Parathyroid adenoma (tissue), 2 donors: ENCODE results near the gene EPM2AIP1.
"Not testable (repeated sequence)": the region's sequence is repeated elsewhere in the genome, so short reads cannot be mapped to it uniquely, and the experiment has no call there.

Source experiments
- H2AFZ ChIP-seq: fragments of 300-600 bp; sonication (generic); one replicate; pipeline ENCODE4 v1.7.0; 2017; ENCODE audit warnings: antibody characterized with exemption, mild to moderate bottlenecking
- H3K27ac ChIP-seq: fragments of 300-600 bp; sonication (generic); one replicate; pipeline ENCODE4 v1.7.0; 2017
- H3K27me3 ChIP-seq: fragments of 300-600 bp; sonication (generic); one replicate; pipeline ENCODE4 v1.7.0; 2017; ENCODE audit warnings: low read length; ENCODE audit not compliant: control insufficient read depth, insufficient read depth
- H3K36me3 ChIP-seq: fragments of 300-600 bp; sonication (generic); one replicate; pipeline ENCODE4 v1.7.0; 2017; ENCODE audit warnings: low read length; ENCODE audit not compliant: control insufficient read depth, insufficient read depth
- H3K4me1 ChIP-seq: fragments of 300-600 bp; sonication (generic); one replicate; pipeline ENCODE4 v1.7.0; 2017; ENCODE audit warnings: control low read depth
- H3K4me2 ChIP-seq: fragments of 300-600 bp; sonication (generic); one replicate; pipeline ENCODE4 v1.7.0; 2017; ENCODE audit warnings: low read length
- H3K4me3 ChIP-seq: fragments of 300-600 bp; sonication (generic); one replicate; pipeline ENCODE4 v1.7.0; 2017; ENCODE audit warnings: low read depth, low read length
- H3K79me2 ChIP-seq: fragments of 300-600 bp; sonication (generic); one replicate; pipeline ENCODE4 v1.7.0; 2017; ENCODE audit warnings: control low read depth
- H3K9ac ChIP-seq: fragments of 300-600 bp; sonication (generic); one replicate; pipeline ENCODE4 v1.7.0; 2017; ENCODE audit warnings: mild to moderate bottlenecking
- H3K9me3 ChIP-seq: fragments of 300-600 bp; sonication (generic); one replicate; pipeline ENCODE4 v1.7.0; 2017; ENCODE audit warnings: low read length; ENCODE audit not compliant: control insufficient read depth
- TF ChIP-seq, protein P1 (sequence below): fragments of 300-600 bp; sonication (generic); IDR thresholded peaks from one replicate; pipeline ENCODE4 v1.7.0; 2017; ENCODE audit warnings: antibody characterized with exemption, mild to moderate bottlenecking
- donor health status: primary hyperparathyroidism.

Gene EPM2AIP1

DNA sequence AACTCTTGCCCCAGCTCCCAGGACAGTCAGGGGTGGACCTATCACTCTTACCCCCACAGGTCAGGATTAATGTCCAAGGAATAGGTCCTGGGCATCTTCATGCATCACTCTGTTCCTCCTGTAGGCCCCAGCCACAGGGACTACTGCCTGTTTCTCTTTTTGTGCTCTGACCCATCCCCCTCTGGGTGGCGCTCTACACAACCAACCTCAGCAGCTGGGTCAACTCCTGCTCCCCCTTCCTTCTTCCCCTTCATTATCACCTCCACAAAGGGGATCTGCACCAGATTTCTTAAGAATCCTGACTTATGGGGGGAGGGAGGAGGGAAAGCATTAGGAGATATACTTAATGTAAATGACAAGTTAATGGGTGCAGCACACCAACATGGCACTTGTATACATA, 35.9 kb downstream of the EPM2AIP1 start:
- no peak overlapping the region for H2AFZ ChIP-seq
- no peak overlapping the region for H3K27ac ChIP-seq
- no peaks in the 10 kb centered on the region for H3K36me3 ChIP-seq

DNA sequence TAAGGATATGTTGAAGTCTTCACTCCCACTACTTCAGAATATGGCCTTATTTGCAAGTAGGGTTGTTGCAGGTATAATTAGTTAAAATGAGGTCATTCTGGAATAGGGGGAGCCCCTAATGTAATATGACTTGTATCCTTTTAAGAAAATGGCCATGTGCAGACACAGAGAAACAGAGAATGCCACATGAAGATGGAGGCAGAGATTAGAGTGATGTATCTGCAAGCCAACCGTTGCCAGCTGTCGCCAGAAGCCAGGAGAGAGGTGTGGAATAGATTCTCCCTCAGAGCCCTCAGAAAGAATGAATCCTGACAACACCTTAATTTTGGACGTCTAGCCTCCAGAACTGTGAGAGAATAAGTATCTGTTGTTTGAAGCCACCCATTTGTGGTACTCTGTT, 36.8 kb downstream of the EPM2AIP1 start:
- Histone ChIP-seq H2AFZ (no peak overlapping the region), H3K9me3 (no peaks in the 10 kb centered on the region), H3K36me3 (no peaks in the 10 kb centered on the region), H3K27ac (no peak overlapping the region), H3K79me2 (no peaks in the 10 kb centered on the region), H3K4me1 (peaks cover 3% of the 10 kb centered on the region), H3K4me2 (no peak overlapping the region), H3K27me3 (no peaks in the 10 kb centered on the region), H3K9ac (no peak overlapping the region), H3K4me3 (no peak overlapping the region)
- TF ChIP-seq, protein P1, sequence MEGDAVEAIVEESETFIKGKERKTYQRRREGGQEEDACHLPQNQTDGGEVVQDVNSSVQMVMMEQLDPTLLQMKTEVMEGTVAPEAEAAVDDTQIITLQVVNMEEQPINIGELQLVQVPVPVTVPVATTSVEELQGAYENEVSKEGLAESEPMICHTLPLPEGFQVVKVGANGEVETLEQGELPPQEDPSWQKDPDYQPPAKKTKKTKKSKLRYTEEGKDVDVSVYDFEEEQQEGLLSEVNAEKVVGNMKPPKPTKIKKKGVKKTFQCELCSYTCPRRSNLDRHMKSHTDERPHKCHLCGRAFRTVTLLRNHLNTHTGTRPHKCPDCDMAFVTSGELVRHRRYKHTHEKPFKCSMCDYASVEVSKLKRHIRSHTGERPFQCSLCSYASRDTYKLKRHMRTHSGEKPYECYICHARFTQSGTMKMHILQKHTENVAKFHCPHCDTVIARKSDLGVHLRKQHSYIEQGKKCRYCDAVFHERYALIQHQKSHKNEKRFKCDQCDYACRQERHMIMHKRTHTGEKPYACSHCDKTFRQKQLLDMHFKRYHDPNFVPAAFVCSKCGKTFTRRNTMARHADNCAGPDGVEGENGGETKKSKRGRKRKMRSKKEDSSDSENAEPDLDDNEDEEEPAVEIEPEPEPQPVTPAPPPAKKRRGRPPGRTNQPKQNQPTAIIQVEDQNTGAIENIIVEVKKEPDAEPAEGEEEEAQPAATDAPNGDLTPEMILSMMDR, result no peak

More for the DNA sequence above, 35.9 kb downstream of the EPM2AIP1 start:
- no peaks in the 10 kb centered on the region for H3K79me2 ChIP-seq
- no peak overlapping the region for H3K4me3 ChIP-seq
- no peaks in the 10 kb centered on the region for H3K9me3 ChIP-seq
- TF ChIP-seq, protein P1, result no peak
- no peak overlapping the region for H3K9ac ChIP-seq
- peaks cover 3% of the 10 kb centered on the region for H3K4me1 ChIP-seq
- H3K27me3 ChIP-seq, result no peaks in the 10 kb centered on the region
- no peak overlapping the region for H3K4me2 ChIP-seq

DNA sequence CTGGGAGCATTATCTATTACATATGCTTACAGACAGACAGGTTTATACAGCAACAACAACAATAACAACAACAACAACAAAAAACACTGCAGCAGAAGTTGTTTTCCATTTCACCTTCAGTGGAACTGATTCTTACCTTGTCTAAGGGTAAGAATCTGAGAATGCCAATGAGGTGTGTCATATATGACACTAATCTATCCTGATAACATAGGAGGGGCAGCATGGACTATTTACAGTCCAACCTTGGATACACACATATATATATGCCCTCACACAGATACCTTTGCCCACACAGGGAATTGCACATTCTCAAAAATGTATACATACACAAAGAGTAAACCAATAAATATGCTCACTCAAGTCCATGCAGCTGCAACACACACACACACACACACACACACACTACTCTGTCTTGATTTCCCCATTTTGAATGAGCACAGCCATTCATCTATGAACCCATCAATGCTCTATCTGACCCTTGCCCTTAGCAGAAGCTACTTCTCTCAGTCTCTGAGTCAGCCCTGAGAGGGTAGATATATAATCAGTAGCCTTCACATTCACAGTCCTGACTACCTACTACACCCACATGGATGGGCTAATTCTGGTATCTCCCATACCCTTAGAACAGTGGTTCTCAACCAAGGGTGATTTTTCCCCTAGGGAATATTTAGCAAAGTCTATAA, 38.3 kb downstream of the EPM2AIP1 start:
- no peaks in the 10 kb centered on the region for H3K27me3 ChIP-seq
- no peak overlapping the region for H3K4me3 ChIP-seq
- H3K4me1 ChIP-seq, result peaks cover 2% of the 10 kb centered on the region
- TF ChIP-seq, protein P1, result no peak
- H3K9ac ChIP-seq, result no peak overlapping the region
- H3K9me3 ChIP-seq, result no peaks in the 10 kb centered on the region
- H2AFZ ChIP-seq, result no peak overlapping the region
- H3K4me2 ChIP-seq, result no peak overlapping the region
- H3K27ac ChIP-seq, result no peak overlapping the region
- H3K36me3 ChIP-seq, result no peaks in the 10 kb centered on the region
- no peaks in the 10 kb centered on the region for H3K79me2 ChIP-seq

DNA sequence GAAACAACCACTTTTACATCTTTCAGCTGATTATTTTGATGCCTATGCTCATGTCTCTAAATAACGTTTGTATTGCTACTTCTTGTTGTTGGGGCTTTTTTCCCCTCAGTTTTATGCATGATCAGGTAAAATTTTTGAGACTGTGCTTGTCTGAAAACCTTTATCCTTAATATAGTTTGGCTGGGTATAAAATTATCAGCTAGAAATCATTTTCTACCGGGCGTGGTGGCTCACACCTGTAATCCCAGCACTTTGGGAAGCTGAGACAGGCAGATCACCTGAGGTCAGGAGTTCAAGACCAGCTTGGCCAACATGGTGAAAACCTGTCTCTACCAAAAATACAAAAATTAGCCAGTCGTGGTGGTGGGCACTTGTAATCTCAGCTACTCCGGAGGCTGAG, 45.1 kb downstream of the EPM2AIP1 start:
- H3K4me3 ChIP-seq, H3K9me3 ChIP-seq, H3K36me3 ChIP-seq, H3K9ac ChIP-seq, H3K79me2 ChIP-seq, H3K27me3 ChIP-seq, H3K27ac ChIP-seq, H3K4me1 ChIP-seq, H2AFZ ChIP-seq, H3K4me2 ChIP-seq: not testable (repeated sequence)

DNA sequence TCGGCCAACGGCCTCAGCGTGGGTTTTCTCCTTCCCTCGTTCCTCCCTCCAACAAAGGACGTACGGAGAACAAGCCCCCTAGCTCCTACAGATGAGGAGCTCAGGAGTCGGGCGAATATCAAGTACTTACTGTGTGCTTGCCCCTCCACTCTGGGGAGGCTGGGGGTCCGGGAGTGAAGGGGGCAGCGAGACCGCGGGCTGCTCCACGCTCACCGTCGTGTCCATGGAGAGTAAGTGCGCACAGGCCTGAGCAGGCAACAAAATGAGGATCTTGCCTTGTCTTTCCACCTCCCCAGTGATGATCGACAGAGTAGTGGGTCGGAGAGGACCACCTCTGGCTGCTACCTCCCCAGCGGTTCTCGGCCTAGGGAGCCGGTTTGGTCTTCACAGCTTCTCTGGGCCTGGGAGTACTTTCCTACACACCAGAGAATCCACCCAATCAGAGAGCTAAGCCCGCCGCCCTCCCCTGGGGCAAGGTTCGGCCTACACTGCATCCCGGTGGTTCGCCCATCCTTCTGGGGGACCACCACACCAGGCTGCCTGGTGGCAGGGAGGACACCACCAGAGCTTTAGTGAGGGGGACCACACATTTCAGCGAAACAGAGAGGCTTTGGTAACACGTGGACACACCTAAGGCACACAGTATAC, 47.5 kb downstream of the EPM2AIP1 start:
- H3K4me2 ChIP-seq, result peak overlapping the region; percentile 75
- H2AFZ ChIP-seq, result peak overlapping the region; percentile 99
- H3K79me2 ChIP-seq, result no peaks in the 10 kb centered on the region
- H3K36me3 ChIP-seq, result no peaks in the 10 kb centered on the region
- peak overlapping the region; percentile 67 for H3K4me3 ChIP-seq
- H3K27ac ChIP-seq, result no peak overlapping the region
- TF ChIP-seq, protein P1, result no peak
- no peaks in the 10 kb centered on the region for H3K9me3 ChIP-seq
- no peaks in the 10 kb centered on the region for H3K4me1 ChIP-seq
- H3K27me3 ChIP-seq, result no peaks in the 10 kb centered on the region
- H3K9ac ChIP-seq, result no peak overlapping the region
